Measurements from ENCODE around the gene TSPO2. TPM values are rescaled to one million over a fixed set of nuclear protein-coding genes. Genes with fewer than 3 reads are reported as not detected.

The TSPO2 gene
- polyA plus RNA-seq, 3 donors: not detected

DNA sequence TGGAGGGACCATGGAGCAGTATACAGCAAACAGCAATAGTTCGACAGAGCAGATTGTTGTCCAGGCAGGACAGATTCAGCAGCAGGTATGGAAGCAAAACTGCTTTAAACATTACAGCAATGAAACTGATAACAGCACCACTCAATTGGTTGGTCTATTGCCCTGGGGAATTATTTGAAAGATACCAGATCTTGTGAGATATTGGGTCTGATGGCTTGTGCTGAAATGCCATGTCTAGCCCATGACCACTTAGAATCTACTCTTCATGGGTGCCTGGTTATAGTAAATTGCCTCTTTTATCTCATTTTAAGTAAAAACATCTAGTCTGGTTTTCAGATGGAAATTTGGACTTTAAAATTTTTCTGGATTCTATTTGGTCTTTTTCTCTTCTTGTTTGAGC lies 36.8 kb downstream of the TSPO2 start:
- H3K4me3 Mint-ChIP-seq: no peak overlapping the region
- no peak overlapping the region for H3K4me2 ChIP-seq (replicated peaks; ENCODE audit: extremely low read depth, low read length, poor library complexity, severe bottlenecking)
- TF ChIP-seq CTCF (IDR thresholded peaks at IDR 0.05): no peak
- no peak for DNase-seq
- H3K4me1 ChIP-seq (ENCODE audit: control insufficient read depth in 1 of 2, insufficient read depth in 2 of 2, low read length in 2 of 2): peaks cover 18 to 24% of the 10 kb centered on the region in 2 donors
- no peak overlapping the region for H2AFZ ChIP-seq (ENCODE audit: insufficient read depth, low read depth, low read length, poor library complexity, severe bottlenecking)
- H3K9me3 ChIP-seq (replicated peaks in 1 of 2; ENCODE audit: control insufficient read depth in 1 of 2, insufficient read depth in 1 of 2, low read length in 2 of 2): no peaks in the 10 kb centered on the region
- no peak overlapping the region for H3K9ac ChIP-seq (ENCODE audit: insufficient read depth, low read length, poor library complexity, severe bottlenecking)
- peaks cover 57% of the 10 kb centered on the region for H4K20me1 ChIP-seq (ENCODE audit: insufficient read depth, low read length)
- H3K36me3 ChIP-seq (replicated peaks in 1 of 2; ENCODE audit: control insufficient read depth in 1 of 2, insufficient read depth in 2 of 2, low read length in 2 of 2): peaks cover 43 to 62% of the 10 kb centered on the region in 2 donors
- no peak overlapping the region for H3K4me3 ChIP-seq (replicated peaks in 1 of 3; ENCODE audit: low read depth in 2 of 3, low read length in 3 of 3)
- H3K9me3 Mint-ChIP-seq: no peaks in the 10 kb centered on the region
- no peaks in the 10 kb centered on the region for H3K27me3 ChIP-seq (ENCODE audit: control insufficient read depth in 2 of 2, insufficient read depth in 2 of 2, low read length in 2 of 2)
- 100% methylated on average over 1 of the region's 1 CpG for WGBS (ENCODE audit: insufficient coverage)
- peaks cover 51 to 52% of the 10 kb centered on the region in 2 donors for H3K36me3 Mint-ChIP-seq
- intact Hi-C loops (cut with micrococcal nuclease): loop anchor here in 1 of 2 donors (10.0 kb wide), 1 partner anchor 656 kb away; the partner anchor contains the start of gene TFEB
- H3K27ac ChIP-seq (ENCODE audit: low read depth in 1 of 2, low read length in 2 of 2): peak overlapping the region in 1 of 2 donors; percentile 27
- peaks cover 28% of the 10 kb centered on the region for H3K4me1 Mint-ChIP-seq
- peaks cover 81% of the 10 kb centered on the region for H3K79me2 ChIP-seq (ENCODE audit: insufficient read depth, low read length)
- H3K27me3 Mint-ChIP-seq (ENCODE audit: low read depth in 3 of 3): no peaks in the 10 kb centered on the region
- H3K27ac Mint-ChIP-seq: peak overlapping the region in 1 of 7 donors; percentile 7

DNA sequence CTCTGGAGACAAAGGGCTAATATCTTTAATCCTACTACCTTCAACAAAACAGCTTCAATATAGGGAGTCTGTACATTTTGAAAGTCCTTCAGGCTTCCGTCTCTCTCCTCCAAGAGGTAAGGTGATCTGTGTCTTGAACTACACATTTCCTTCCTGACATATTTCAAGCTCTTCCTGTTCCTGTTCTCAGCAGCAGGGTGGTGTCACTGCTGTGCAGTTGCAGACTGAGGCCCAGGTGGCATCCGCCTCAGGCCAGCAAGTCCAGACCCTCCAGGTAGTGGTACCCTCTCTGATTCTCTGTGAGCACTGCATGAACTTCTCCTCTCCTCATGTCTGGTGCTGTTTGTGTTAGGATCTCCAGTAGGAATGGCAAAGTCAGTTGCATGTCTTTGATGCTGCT lies 38.4 kb downstream of the TSPO2 start:
- H3K4me1 ChIP-seq (ENCODE audit: control insufficient read depth in 1 of 2, insufficient read depth in 2 of 2, low read length in 2 of 2): peaks cover 8 to 9% of the 10 kb centered on the region in 2 donors
- Mint-ChIP-seq H3K4me1 (peaks cover 15% of the 10 kb centered on the region), H3K27me3 (ENCODE audit: low read depth in 3 of 3) (no peaks in the 10 kb centered on the region), H3K9me3 (no peaks in the 10 kb centered on the region), H3K4me3 (no peak overlapping the region), H3K36me3 (peaks cover 62 to 64% of the 10 kb centered on the region in 2 donors), H3K27ac (peak overlapping the region in 5 of 7 donors; percentile 8 to 79 (median 64))
- H3K27me3 ChIP-seq (ENCODE audit: control insufficient read depth in 2 of 2, insufficient read depth in 2 of 2, low read length in 2 of 2): no peaks in the 10 kb centered on the region
- no peaks in the 10 kb centered on the region for H3K9me3 ChIP-seq (replicated peaks in 1 of 2; ENCODE audit: control insufficient read depth in 1 of 2, insufficient read depth in 1 of 2, low read length in 2 of 2)
- H2AFZ ChIP-seq (ENCODE audit: insufficient read depth, low read depth, low read length, poor library complexity, severe bottlenecking): no peak overlapping the region
- peaks cover 53% of the 10 kb centered on the region for H4K20me1 ChIP-seq (ENCODE audit: insufficient read depth, low read length)
- no peak overlapping the region for H3K4me2 ChIP-seq (replicated peaks; ENCODE audit: extremely low read depth, low read length, poor library complexity, severe bottlenecking)
- H3K27ac ChIP-seq (ENCODE audit: low read depth in 1 of 2, low read length in 2 of 2): peak overlapping the region in 1 of 2 donors; percentile 66
- intact Hi-C loops (cut with micrococcal nuclease): no loop called here
- WGBS (ENCODE audit: insufficient coverage): no CpG with 5 or more reads among the region's 2 CpGs
- TF ChIP-seq CTCF (IDR thresholded peaks at IDR 0.05): no peak
- no peak overlapping the region for H3K4me3 ChIP-seq (replicated peaks in 1 of 3; ENCODE audit: low read depth in 2 of 3, low read length in 3 of 3)
- H3K79me2 ChIP-seq (ENCODE audit: insufficient read depth, low read length): peaks cover 66% of the 10 kb centered on the region
- no peak for DNase-seq
- H3K36me3 ChIP-seq (replicated peaks in 1 of 2; ENCODE audit: control insufficient read depth in 1 of 2, insufficient read depth in 2 of 2, low read length in 2 of 2): peaks cover 58 to 77% of the 10 kb centered on the region in 2 donors
- H3K9ac ChIP-seq (ENCODE audit: insufficient read depth, low read length, poor library complexity, severe bottlenecking): peak overlapping the region; percentile 9
